RWPE2 (cell line): ENCODE results near the gene S1PR3.

Experiments
- ATAC-seq: fragments of 200-7000 bp; cut with Tn5 transposase; 3 replicates; pipeline ENCODE4 v1.9.1; 2021; ENCODE audit warnings: low read depth
- DNase-seq: peaks from one replicate; pipeline ENCODE4 v3.0.0-alpha.2; 2020; ENCODE audit warnings: low spot score
- H3K27ac ChIP-seq: fragments of 450-650 bp; 2 replicates; pipeline ENCODE4 v1.5.1; 2017; ENCODE audit warnings: mild to moderate bottlenecking; ENCODE audit not compliant: poor library complexity, severe bottlenecking
- H3K27me3 ChIP-seq: fragments of 250-450 bp; sonication (Bioruptor Pico); 2 replicates; pipeline ENCODE4 v1.5.1; 2021; ENCODE audit warnings: mild to moderate bottlenecking, moderate library complexity; ENCODE audit not compliant: insufficient read depth, poor library complexity, severe bottlenecking
- H3K36me3 ChIP-seq: fragments of 250-450 bp; sonication (Bioruptor Pico); 2 replicates; pipeline ENCODE4 v1.5.1; 2020; ENCODE audit warnings: low read depth, mild to moderate bottlenecking, moderate library complexity
- H3K4me1 ChIP-seq: fragments of 250-450 bp; sonication (Bioruptor Pico); 2 replicates; pipeline ENCODE4 v1.5.1; 2021; ENCODE audit warnings: mild to moderate bottlenecking, moderate library complexity; ENCODE audit not compliant: insufficient read depth, poor library complexity, severe bottlenecking
- H3K4me3 ChIP-seq: fragments of 250-450 bp; sonication (Bioruptor Pico); 2 replicates; pipeline ENCODE4 v1.5.1; 2021; ENCODE audit warnings: mild to moderate bottlenecking, moderate library complexity; ENCODE audit not compliant: severe bottlenecking
- H3K9me3 ChIP-seq: fragments of 250-450 bp; sonication (Bioruptor Pico); 2 replicates; pipeline ENCODE4 v1.5.1; 2021; ENCODE audit warnings: mild to moderate bottlenecking, moderate library complexity; ENCODE audit not compliant: severe bottlenecking
- TF ChIP-seq, protein P1 (sequence below): fragments of 450-650 bp; IDR thresholded peaks from one replicate; pipeline ENCODE4 v1.5.1; 2017; ENCODE audit warnings: mild to moderate bottlenecking, moderate library complexity; ENCODE audit not compliant: poor library complexity, severe bottlenecking

Gene S1PR3

DNA sequence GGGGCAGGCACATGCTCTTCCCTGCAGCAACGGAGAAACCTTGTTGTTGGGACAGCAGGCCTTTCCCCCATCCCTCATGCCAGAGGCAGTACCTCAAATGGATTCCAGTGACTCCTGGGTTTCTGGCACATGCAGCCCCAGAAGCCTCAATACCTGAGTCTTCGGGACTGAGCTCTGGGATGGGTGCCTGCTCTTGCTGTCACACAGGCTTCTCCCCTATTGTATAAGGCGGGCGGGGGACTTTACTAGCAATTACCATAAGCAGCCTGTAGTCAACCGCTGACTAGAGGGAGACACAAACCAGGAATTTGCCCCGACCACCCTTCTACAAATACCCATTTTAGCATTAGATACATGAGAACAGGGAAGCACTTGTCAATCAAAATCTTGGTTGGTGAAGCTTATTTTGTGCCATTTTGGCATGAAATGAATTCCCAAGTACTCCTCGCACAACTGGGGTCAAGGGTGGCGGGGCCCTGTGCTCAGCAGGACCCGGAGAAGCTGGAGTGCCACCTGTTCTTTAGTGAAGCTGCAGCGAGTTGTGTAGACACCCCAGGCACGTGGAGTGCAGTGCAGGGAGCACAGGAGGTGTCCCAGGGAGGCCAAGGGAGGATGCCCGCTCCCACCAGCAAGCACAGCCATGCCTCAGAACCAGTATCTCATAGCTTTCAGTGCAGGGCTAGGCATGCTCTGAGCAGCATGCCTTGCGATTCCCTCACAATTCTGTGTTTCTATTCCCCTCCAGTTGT lies 21.2 kb downstream of the S1PR3 start:
- TF ChIP-seq, protein P1, sequence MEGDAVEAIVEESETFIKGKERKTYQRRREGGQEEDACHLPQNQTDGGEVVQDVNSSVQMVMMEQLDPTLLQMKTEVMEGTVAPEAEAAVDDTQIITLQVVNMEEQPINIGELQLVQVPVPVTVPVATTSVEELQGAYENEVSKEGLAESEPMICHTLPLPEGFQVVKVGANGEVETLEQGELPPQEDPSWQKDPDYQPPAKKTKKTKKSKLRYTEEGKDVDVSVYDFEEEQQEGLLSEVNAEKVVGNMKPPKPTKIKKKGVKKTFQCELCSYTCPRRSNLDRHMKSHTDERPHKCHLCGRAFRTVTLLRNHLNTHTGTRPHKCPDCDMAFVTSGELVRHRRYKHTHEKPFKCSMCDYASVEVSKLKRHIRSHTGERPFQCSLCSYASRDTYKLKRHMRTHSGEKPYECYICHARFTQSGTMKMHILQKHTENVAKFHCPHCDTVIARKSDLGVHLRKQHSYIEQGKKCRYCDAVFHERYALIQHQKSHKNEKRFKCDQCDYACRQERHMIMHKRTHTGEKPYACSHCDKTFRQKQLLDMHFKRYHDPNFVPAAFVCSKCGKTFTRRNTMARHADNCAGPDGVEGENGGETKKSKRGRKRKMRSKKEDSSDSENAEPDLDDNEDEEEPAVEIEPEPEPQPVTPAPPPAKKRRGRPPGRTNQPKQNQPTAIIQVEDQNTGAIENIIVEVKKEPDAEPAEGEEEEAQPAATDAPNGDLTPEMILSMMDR, result no peak
- ATAC-seq, result no peak

DNA sequence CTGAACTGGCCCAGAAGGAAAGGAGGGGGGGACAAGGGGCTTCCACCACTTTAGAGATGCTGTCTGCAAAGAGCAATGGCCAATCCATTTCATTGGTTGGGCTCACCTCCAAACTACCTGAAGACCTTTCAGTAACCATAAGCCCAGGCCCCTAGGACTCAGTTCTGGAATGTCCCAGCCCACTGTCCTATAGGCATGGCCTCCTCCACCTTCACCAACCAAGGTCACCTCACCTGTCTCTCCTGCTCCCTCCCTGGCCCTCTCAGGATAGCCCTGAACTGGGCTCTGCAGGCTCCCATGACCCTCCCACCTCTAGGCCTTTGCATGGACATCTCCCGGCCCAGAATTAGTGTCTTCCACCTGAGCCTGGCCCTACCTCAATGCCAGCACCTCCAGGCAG lies 22.4 kb downstream of the S1PR3 start:
- Histone ChIP-seq H3K36me3 (no peaks in the 10 kb centered on the region), H3K9me3 (no peaks in the 10 kb centered on the region), H3K27ac (no peak overlapping the region), H3K27me3 (no peaks in the 10 kb centered on the region), H3K4me1 (no peaks in the 10 kb centered on the region), H3K4me3 (no peak overlapping the region)
- TF ChIP-seq, protein P1, result no peak
- DNase-seq, result no peak
- ATAC-seq, result no peak

More for the DNA sequence above, 21.2 kb downstream of the S1PR3 start:
- H3K27ac ChIP-seq, result no peak overlapping the region
- H3K4me1 ChIP-seq, result no peaks in the 10 kb centered on the region
- H3K4me3 ChIP-seq, result no peak overlapping the region
- H3K9me3 ChIP-seq, result no peaks in the 10 kb centered on the region
- no peak for DNase-seq
- H3K36me3 ChIP-seq, result no peaks in the 10 kb centered on the region
- no peaks in the 10 kb centered on the region for H3K27me3 ChIP-seq

DNA sequence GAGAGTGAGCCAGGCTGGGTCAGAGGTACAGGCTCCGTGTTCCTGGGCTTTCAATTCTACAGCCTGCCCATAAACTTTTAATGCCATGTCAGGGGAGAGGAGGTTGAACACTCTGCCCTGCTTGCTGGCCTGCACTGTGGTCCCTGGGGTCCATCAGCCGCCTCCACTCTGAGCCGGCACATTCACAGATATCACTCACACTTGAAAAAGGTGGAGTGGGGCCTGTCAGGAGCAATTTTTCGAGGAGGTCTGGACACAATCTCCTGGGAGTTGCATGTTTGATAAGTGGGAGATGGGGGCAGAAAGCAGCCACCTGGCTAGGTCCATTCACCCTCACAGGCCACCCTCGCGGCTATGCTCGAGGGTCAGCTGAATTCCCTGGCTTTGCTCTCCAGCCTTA lies 22.9 kb downstream of the S1PR3 start:
- H3K27me3 ChIP-seq, result no peaks in the 10 kb centered on the region
- no peaks in the 10 kb centered on the region for H3K36me3 ChIP-seq
- ATAC-seq (no peak), DNase-seq (no peak)
- TF ChIP-seq, protein P1, result no peak
- H3K4me3 ChIP-seq, result no peak overlapping the region
- no peaks in the 10 kb centered on the region for H3K4me1 ChIP-seq
- H3K9me3 ChIP-seq, result no peaks in the 10 kb centered on the region
- H3K27ac ChIP-seq, result no peak overlapping the region

DNA sequence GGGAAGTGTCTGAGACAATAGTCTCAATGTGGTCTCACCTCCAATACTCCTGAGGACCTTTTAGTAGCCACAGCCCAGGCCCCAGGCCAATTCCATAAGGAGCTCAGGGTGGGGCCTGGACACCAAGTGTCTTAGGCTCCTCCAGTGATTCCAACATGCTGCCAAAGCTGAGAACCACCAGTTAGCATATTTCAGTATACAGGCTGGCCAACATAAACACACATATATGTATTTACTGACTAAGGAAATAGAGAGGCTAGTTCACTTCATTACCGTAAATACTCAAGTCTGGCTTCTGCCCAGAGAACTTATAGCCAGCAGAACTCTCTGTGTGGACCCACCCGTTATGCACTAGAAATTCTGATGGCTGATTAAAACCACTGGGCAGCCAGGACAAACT lies 24.1 kb downstream of the S1PR3 start:
- no peaks in the 10 kb centered on the region for H3K4me1 ChIP-seq
- ATAC-seq, result no peak
- DNase-seq, result no peak
- no peaks in the 10 kb centered on the region for H3K36me3 ChIP-seq
- H3K27ac ChIP-seq, result no peak overlapping the region
- TF ChIP-seq, protein P1, result no peak
- H3K9me3 ChIP-seq, result no peaks in the 10 kb centered on the region
- H3K4me3 ChIP-seq, result no peak overlapping the region
- no peaks in the 10 kb centered on the region for H3K27me3 ChIP-seq

GRCh38 chr9:89020754-89021153 lies 29.5 kb downstream of the S1PR3 start:
- Histone ChIP-seq H3K27ac (no peak overlapping the region), H3K4me3 (no peak overlapping the region), H3K27me3 (no peaks in the 10 kb centered on the region), H3K9me3 (no peaks in the 10 kb centered on the region), H3K4me1 (peaks cover 4% of the 10 kb centered on the region), H3K36me3 (no peaks in the 10 kb centered on the region)
- ATAC-seq, result no peak
- TF ChIP-seq, protein P1, result no peak
- DNase-seq, result no peak
